Panc1 (cell line): ENCODE results near the gene ENKD1. TPM values are rescaled to one million over a fixed set of nuclear protein-coding genes. Genes with fewer than 3 reads are reported as not detected.

Experiments used
- ATAC-seq: fragments of 200-7000 bp; cut with Tn5 transposase; 2 replicates; pipeline ENCODE4 v1.9.1; 2020; ENCODE audit warnings: mild to moderate bottlenecking, moderate library complexity
- BruUV-seq: library from RNA; stranded (reverse); fragments of 400-500 nt; replicated peaks from 2 replicates; lab custom pipeline; 2021; lab: Mats Ljungman, UMichigan
- CTCF ChIA-PET: fragments of 300-600 bp; sonication (Branson Sonifier 250); formaldehyde crosslinking; loops from one replicate; lab custom pipeline; 2022; ENCODE audit warnings: antibody characterized with exemption; lab: Charles Lee
- POLR2A ChIA-PET: fragments of 300-600 bp; sonication (Branson Sonifier 250); formaldehyde crosslinking; loops from one replicate; lab custom pipeline; 2022; ENCODE audit warnings: antibody characterized with exemption; lab: Charles Lee
- DNase-seq: peaks from one replicate; pipeline ENCODE4 v3.0.0-alpha.2; 2010; ENCODE audit warnings: low read depth, low spot score
- H3K27ac ChIP-seq: 2 replicates; pipeline ENCODE4 v1.5.1; 2011; ENCODE audit warnings: mild to moderate bottlenecking, low read length, inconsistent platforms
- H3K27me3 ChIP-seq: fragments of 200-500 bp; sonication (Bioruptor generic); 2 replicates; pipeline ENCODE4 v1.6.0; 2014; ENCODE audit warnings: low read length, inconsistent platforms; ENCODE audit not compliant: control insufficient read depth, insufficient read depth
- H3K36me3 ChIP-seq: fragments of 200-500 bp; sonication (Bioruptor generic); 2 replicates; pipeline ENCODE4 v1.5.1; 2014; ENCODE audit warnings: inconsistent platforms, mild to moderate bottlenecking, low read length, moderate library complexity; ENCODE audit not compliant: control insufficient read depth, insufficient read depth
- H3K4me1 ChIP-seq: 2 replicates; pipeline ENCODE4 v1.5.1; 2011; ENCODE audit warnings: inconsistent platforms, mild to moderate bottlenecking, low read length, moderate library complexity; ENCODE audit not compliant: control insufficient read depth, insufficient read depth
- H3K4me3 ChIP-seq, 2 experiments: 2 replicates each; pipeline ENCODE4 v1.5.1; 2011 to 2012; ENCODE audit warnings: low read depth in 2 of 2, low read length in 2 of 2, mild to moderate bottlenecking in 2 of 2, inconsistent platforms in 1 of 2, moderate library complexity in 1 of 2
- H3K9me3 ChIP-seq: fragments of 200-500 bp; sonication (Bioruptor generic); 2 replicates; pipeline ENCODE4 v1.5.1; 2014; ENCODE audit warnings: low read depth, mild to moderate bottlenecking, inconsistent platforms, low read length, moderate library complexity; ENCODE audit not compliant: control insufficient read depth, insufficient read depth
- POLR2AphosphoS5 ChIP-seq: IDR thresholded peaks from 2 replicates; pipeline ENCODE4 v1.6.1; 2012; ENCODE audit warnings: mild to moderate bottlenecking, low read depth, low read length, moderate library complexity
- REST ChIP-seq, 2 experiments: IDR thresholded peaks; 2 replicates each; pipeline ENCODE4 v1.6.1; 2011 to 2012; ENCODE audit warnings: low read depth in 2 of 2, control low read depth in 1 of 2, low read length in 1 of 2, mild to moderate bottlenecking in 1 of 2, moderate library complexity in 1 of 2; ENCODE audit not compliant: insufficient read depth in 1 of 2
- SIN3A ChIP-seq: IDR thresholded peaks from 2 replicates; pipeline ENCODE4 v1.6.1; 2012; ENCODE audit warnings: low read depth, mild to moderate bottlenecking, low read length, moderate library complexity, borderline replicate concordance; ENCODE audit not compliant: insufficient read depth
- TCF7L2 ChIP-seq: IDR thresholded peaks from 2 replicates; pipeline ENCODE4 v1.6.1; 2011; ENCODE audit warnings: mild to moderate bottlenecking, low read depth, low read length, inconsistent platforms
- in situ Hi-C: cut with HindIII; loops from 2 replicates; pipeline ENCODE4 v1.10.0; 2016; ENCODE audit warnings: low sequenced_read_pairs, low pct_unique_long_range_greater_than_20kb
- intact Hi-C: fragments of 100-400 bp; cut with micrococcal nuclease; formaldehyde crosslinking; loops from one replicate; pipeline ENCODE4 v1.10.0; 2022; ENCODE audit not compliant: unreplicated experiment
- total RNA-seq: library from RNA; stranded (reverse); gene quantifications from one replicate; pipeline ENCODE4 v1.2.1, GENCODE V29; 2021; ENCODE audit not compliant: unreplicated experiment
- TF ChIP-seq, protein P1 (sequence below): fragments of 450-650 bp; IDR thresholded peaks from 2 replicates; pipeline ENCODE4 v1.5.1; 2017; ENCODE audit warnings: mild to moderate bottlenecking

The ENKD1 gene
- total RNA-seq, 1 experiment from 2014 or later = 14.6 TPM

- ChIA-PET POLR2A (interaction anchor here (0.6 kb wide), 1 partner anchor 31 kb away, joined by 3 read pairs; no protein-coding TSS in a partner anchor), CTCF (no interaction called here)
- TF ChIP-seq REST (IDR thresholded peaks at IDR 0.05; ENCODE audit: insufficient read depth in 1 of 2, low read depth in 2 of 2, low read length in 1 of 2) (no peak), POLR2AphosphoS5 (no peak), SIN3A (no peak), TCF7L2 (no peak)
- TF ChIP-seq, protein P1, sequence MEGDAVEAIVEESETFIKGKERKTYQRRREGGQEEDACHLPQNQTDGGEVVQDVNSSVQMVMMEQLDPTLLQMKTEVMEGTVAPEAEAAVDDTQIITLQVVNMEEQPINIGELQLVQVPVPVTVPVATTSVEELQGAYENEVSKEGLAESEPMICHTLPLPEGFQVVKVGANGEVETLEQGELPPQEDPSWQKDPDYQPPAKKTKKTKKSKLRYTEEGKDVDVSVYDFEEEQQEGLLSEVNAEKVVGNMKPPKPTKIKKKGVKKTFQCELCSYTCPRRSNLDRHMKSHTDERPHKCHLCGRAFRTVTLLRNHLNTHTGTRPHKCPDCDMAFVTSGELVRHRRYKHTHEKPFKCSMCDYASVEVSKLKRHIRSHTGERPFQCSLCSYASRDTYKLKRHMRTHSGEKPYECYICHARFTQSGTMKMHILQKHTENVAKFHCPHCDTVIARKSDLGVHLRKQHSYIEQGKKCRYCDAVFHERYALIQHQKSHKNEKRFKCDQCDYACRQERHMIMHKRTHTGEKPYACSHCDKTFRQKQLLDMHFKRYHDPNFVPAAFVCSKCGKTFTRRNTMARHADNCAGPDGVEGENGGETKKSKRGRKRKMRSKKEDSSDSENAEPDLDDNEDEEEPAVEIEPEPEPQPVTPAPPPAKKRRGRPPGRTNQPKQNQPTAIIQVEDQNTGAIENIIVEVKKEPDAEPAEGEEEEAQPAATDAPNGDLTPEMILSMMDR = no peak; the same call in 1 of the 2 replicates
- intact Hi-C loops = no loop called here
- ATAC-seq = no peak
- Histone ChIP-seq H3K4me3 (no peak overlapping the region), H3K9me3 (no peaks in the 10 kb centered on the region), H3K36me3 (peaks cover 16% of the 10 kb centered on the region), H3K27ac (no peak overlapping the region), H3K27me3 (no peaks in the 10 kb centered on the region), H3K4me1 (no peaks in the 10 kb centered on the region)
- in situ Hi-C loops = no loop called here
- DNase-seq = no peak
- BruUV-seq = no TSS peak
Observed at GRCh38 chr16:67613808-67614207, 52.7 kb downstream of the ENKD1 start.

Other genes starting within 250 kb of the ENKD1 start
- gene HSD11B2, start 235.6 kb downstream of the ENKD1 start, total RNA-seq = 0.77 TPM
- 70.8 TPM for gene ATP6V0D1, start 185.6 kb downstream of the ENKD1 start, total RNA-seq
- not detected for gene AGRP, start 183.2 kb downstream of the ENKD1 start, total RNA-seq
- 82.2 TPM for gene RIPOR1, start 137.9 kb downstream of the ENKD1 start, total RNA-seq
- 33.1 TPM for gene CTCF, start 104.2 kb downstream of the ENKD1 start, total RNA-seq
- 2.0 TPM for gene CARMIL2, start 21.6 kb downstream of the ENKD1 start, total RNA-seq
- 34.9 TPM for gene ACD, start 6.5 kb downstream of the ENKD1 start, total RNA-seq
- 10.8 TPM for gene PARD6A, start 5.8 kb downstream of the ENKD1 start, total RNA-seq
- gene C16orf86, start 64 bp upstream of the ENKD1 start, total RNA-seq = 0.80 TPM
- 15.1 TPM for gene GFOD2, start 52.6 kb upstream of the ENKD1 start, total RNA-seq
- 13.4 TPM for gene RANBP10, start 139.8 kb upstream of the ENKD1 start, total RNA-seq
- 1.6 TPM for gene TSNAXIP1, start 140.1 kb upstream of the ENKD1 start, total RNA-seq
- 27.3 TPM for gene THAP11, start 175.6 kb upstream of the ENKD1 start, total RNA-seq
- gene NUTF2, start 180.2 kb upstream of the ENKD1 start, total RNA-seq = 119 TPM
- 43.4 TPM for gene CENPT, start 180.9 kb upstream of the ENKD1 start, total RNA-seq
- 85.3 TPM for gene EDC4, start 206.3 kb upstream of the ENKD1 start, total RNA-seq
- gene NRN1L, start 218.1 kb upstream of the ENKD1 start, total RNA-seq = 1.1 TPM
- gene PSKH1, start 226.5 kb upstream of the ENKD1 start, total RNA-seq = 17.8 TPM